ENCODE measurements around the gene SDCCAG8.
A peak's percentile ranks its signal among the peaks of the same experiment; 100 is the strongest.

GRCh38 chr1:243253211-243253925 is 2.5 kb upstream of the SDCCAG8 start:
- TF ChIP-seq ZNF791 (tag by site-specific recombination; IDR thresholded peaks at IDR 0.05) = no peak
- TF ChIP-seq CTCF (tag by site-specific recombination; IDR thresholded peaks at IDR 0.05) = no peak
- TF ChIP-seq KLF1 (tag by site-specific recombination; IDR thresholded peaks at IDR 0.05) = no peak
- no peak for TF ChIP-seq ZNF501 (tag by site-specific recombination; IDR thresholded peaks at IDR 0.05)
- TF ChIP-seq ZNF580 (tag by site-specific recombination; IDR thresholded peaks at IDR 0.05) = no peak
- TF ChIP-seq ZNF19 (tag by site-specific recombination; IDR thresholded peaks at IDR 0.05; ENCODE audit: low read depth) = no peak
- no peak for TF ChIP-seq YY1 (tag by site-specific recombination; IDR thresholded peaks at IDR 0.05)
- TF ChIP-seq PRDM10 (tag by site-specific recombination; IDR thresholded peaks at IDR 0.05) = peak; percentile 94
- no peak for TF ChIP-seq ZNF398 (tag by site-specific recombination; IDR thresholded peaks at IDR 0.05)

Data from HEK293 (cell line).